ENCODE measurements around the gene TAF10.

DNA sequence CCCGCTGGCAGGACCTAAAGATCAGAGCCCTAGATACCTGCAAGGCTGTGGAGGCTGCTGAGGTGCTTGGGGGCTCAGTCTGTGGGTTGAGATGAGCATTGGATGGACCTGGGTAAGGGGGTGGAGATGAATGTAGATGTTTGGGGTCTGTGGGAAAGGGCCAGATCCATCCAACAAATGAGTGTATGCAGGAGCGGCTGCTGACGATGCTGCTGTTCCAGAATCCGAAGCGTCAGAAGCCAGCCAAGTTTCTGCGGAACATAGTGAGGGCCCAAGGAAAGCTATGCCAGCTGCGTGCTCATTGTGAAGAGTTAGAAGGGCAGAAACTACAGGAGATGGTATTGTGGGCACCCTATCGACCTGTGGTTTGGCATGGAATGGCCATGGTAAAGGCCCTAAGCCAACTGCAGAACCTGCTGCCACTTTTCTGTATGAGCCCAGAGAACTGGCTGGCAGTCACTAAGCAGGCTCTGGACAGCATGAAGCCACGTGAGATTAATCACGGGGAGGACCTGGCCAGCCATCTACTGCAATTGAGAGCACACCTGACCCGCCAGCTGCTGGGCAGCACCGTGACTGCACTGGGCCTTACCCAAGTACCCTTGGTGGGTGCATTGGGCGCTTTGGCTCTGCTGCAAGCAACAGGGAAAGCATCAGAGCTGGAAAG is 45.2 kb downstream of the TAF10 start:
- TF ChIP-seq CTCF (IDR thresholded peaks at IDR 0.05; ENCODE audit: low read length) (no peak), EZH2 (IDR thresholded peaks at IDR 0.05; ENCODE audit: borderline replicate concordance, low read length) (no peak)
